Activated T-cell treated with anti-CD3 and anti-CD28 coated beads, Interleukin-2, amount 50 U/mL, for 72 hours (primary cell): Measurements from ENCODE around the gene ITSN1. TPM values are rescaled to one million over a fixed set of nuclear protein-coding genes. Genes with fewer than 3 reads are reported as not detected.

Experiments used
- ATAC-seq, 2 donors: fragments of 150-1000 bp; cut with Tn5 transposase; replicated peaks in 1 of 2; 2 replicates each; pipeline ENCODE4 v1.10.0; 2021; ENCODE audit warnings: moderate library complexity in 2 of 2, mild to moderate bottlenecking in 1 of 2
- DNase-seq, 2 donors: peaks; one replicate each; pipeline ENCODE4 v3.0.0; 2021 to 2022; ENCODE audit warnings: mixed read lengths in 1 of 2
- H3K27ac Mint-ChIP-seq: one replicate; pipeline ENCODE4 v1.8.0; 2022; ENCODE audit warnings: mild to moderate bottlenecking, moderate library complexity, mixed read lengths
- H3K27me3 Mint-ChIP-seq: one replicate; pipeline ENCODE4 v1.8.0; 2022; ENCODE audit warnings: low read depth, mixed read lengths
- H3K36me3 Mint-ChIP-seq, 2 donors: one replicate each; pipeline ENCODE4 v1.8.0; 2022; ENCODE audit warnings: mixed read lengths in 2 of 2, mild to moderate bottlenecking in 1 of 2; ENCODE audit not compliant: insufficient read depth in 2 of 2
- H3K4me1 Mint-ChIP-seq: one replicate; pipeline ENCODE4 v1.8.0; 2022; ENCODE audit warnings: low read depth, mixed read lengths
- H3K4me3 Mint-ChIP-seq, 2 donors: one replicate each; pipeline ENCODE4 v1.8.0; 2022; ENCODE audit warnings: mild to moderate bottlenecking in 2 of 2, mixed read lengths in 2 of 2, moderate library complexity in 2 of 2
- H3K9me3 Mint-ChIP-seq, 2 donors: one replicate each; pipeline ENCODE4 v1.8.0; 2022; ENCODE audit warnings: mixed read lengths in 2 of 2
- total RNA-seq, 2 donors: library from RNA; stranded (reverse); gene quantifications; one replicate each; pipeline ENCODE4 v1.2.3, GENCODE V29; 2022

ITSN1 gene
- total RNA-seq, 2 donors from 2014 or later = 2.6 to 4.5 TPM

DNA sequence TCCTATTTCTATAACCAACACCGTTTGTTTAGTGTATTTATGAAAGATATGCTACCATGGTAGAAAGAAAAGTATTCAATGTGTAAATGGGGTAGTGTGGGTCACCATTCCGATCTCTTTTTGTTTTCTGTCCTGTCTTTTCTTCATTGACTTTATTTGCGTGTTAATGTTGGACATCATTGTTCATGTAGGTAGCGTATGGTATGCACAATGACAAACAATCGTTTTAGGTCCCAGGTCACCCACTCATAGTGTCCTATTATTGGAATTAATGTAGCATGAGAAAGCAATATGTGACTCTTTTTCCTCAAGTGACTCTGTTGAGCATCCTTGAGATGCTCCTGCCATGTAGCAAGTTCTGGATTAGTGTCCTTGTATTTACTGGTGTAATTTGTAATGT is 247.9 kb downstream of the ITSN1 start:
- ATAC-seq (no peak), DNase-seq (no peak)
- peaks cover 9% of the 10 kb centered on the region for H3K4me1 Mint-ChIP-seq
- no peaks in the 10 kb centered on the region for H3K36me3 Mint-ChIP-seq
- no peak overlapping the region for H3K4me3 Mint-ChIP-seq
- H3K27ac Mint-ChIP-seq = no peak overlapping the region
- H3K27me3 Mint-ChIP-seq = no peaks in the 10 kb centered on the region
- H3K9me3 Mint-ChIP-seq = no peaks in the 10 kb centered on the region

- ATAC-seq = no peak
- H3K27me3 Mint-ChIP-seq = no peaks in the 10 kb centered on the region
- peaks cover 13% of the 10 kb centered on the region for H3K4me1 Mint-ChIP-seq
- no peak overlapping the region for H3K4me3 Mint-ChIP-seq
- H3K9me3 Mint-ChIP-seq = no peaks in the 10 kb centered on the region
- no peaks in the 10 kb centered on the region for H3K36me3 Mint-ChIP-seq
- no peak overlapping the region for H3K27ac Mint-ChIP-seq
- DNase-seq = no peak
Observed at GRCh38 chr21:33892853-33893252, 250.6 kb downstream of the ITSN1 start.

GRCh38 chr21:33893917-33894316 is 251.6 kb downstream of the ITSN1 start:
- H3K4me1 Mint-ChIP-seq = peaks cover 13% of the 10 kb centered on the region
- H3K9me3 Mint-ChIP-seq = no peaks in the 10 kb centered on the region
- H3K4me3 Mint-ChIP-seq = no peak overlapping the region
- H3K27ac Mint-ChIP-seq = no peak overlapping the region
- no peaks in the 10 kb centered on the region for H3K27me3 Mint-ChIP-seq
- DNase-seq = no peak
- H3K36me3 Mint-ChIP-seq = no peaks in the 10 kb centered on the region
- no peak for ATAC-seq

DNA sequence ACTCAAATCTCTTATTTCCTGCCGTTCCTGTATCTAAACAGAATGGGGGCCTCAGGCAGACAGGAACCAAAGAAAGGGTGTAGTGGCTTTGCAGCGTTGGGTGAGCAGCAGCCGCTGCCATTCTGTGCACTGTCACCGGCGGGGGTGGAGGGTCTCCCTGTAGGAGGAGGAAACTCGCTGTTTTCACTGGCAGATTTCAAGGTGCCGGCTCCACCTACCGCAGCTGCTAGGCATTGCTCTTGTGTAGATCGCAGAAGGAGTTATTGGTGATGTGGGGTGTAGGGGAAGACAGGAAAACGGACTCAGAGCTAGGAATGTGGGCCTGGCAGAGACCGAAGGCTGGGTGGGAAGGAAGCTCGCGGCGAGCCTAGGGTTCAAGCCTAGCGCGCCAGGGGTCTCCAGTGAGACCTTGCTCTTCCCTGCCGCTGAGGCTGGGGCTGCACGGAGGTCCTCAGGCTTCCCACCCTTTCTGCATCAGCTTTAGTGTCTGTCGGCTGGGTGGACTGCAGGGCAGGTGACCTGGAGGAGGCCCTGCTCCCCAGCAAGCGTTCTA is 252.5 kb downstream of the ITSN1 start:
- Mint-ChIP-seq H3K27ac (no peak overlapping the region), H3K4me3 (peak overlapping the region; percentile 65 to 85), H3K36me3 (no peaks in the 10 kb centered on the region), H3K4me1 (peaks cover 13% of the 10 kb centered on the region), H3K9me3 (no peaks in the 10 kb centered on the region), H3K27me3 (no peaks in the 10 kb centered on the region)
- DNase-seq = peak; percentile 70 to 75
- peak; percentile 94 to 97 for ATAC-seq

GRCh38 chr21:33895356-33895755 is 253.1 kb downstream of the ITSN1 start:
- Mint-ChIP-seq H3K36me3 (no peaks in the 10 kb centered on the region), H3K4me1 (peaks cover 13% of the 10 kb centered on the region), H3K9me3 (no peaks in the 10 kb centered on the region), H3K27me3 (no peaks in the 10 kb centered on the region), H3K27ac (no peak overlapping the region), H3K4me3 (peak overlapping the region; percentile 65 to 85)
- no peak for DNase-seq
- ATAC-seq = no peak

GRCh38 chr21:33896691-33897090 is 254.4 kb downstream of the ITSN1 start:
- Mint-ChIP-seq H3K27me3 (no peaks in the 10 kb centered on the region), H3K36me3 (peaks cover 0 to 1% of the 10 kb centered on the region in 2 donors), H3K9me3 (no peaks in the 10 kb centered on the region), H3K4me3 (no peak overlapping the region), H3K4me1 (peaks cover 18% of the 10 kb centered on the region), H3K27ac (no peak overlapping the region)
- ATAC-seq = no peak
- DNase-seq = no peak

- no peaks in the 10 kb centered on the region for H3K9me3 Mint-ChIP-seq
- ATAC-seq (no peak), DNase-seq (no peak)
- H3K4me3 Mint-ChIP-seq = no peak overlapping the region
- peaks cover 20% of the 10 kb centered on the region for H3K4me1 Mint-ChIP-seq
- no peaks in the 10 kb centered on the region for H3K27me3 Mint-ChIP-seq
- H3K27ac Mint-ChIP-seq = no peak overlapping the region
- peaks cover 0 to 2% of the 10 kb centered on the region in 2 donors for H3K36me3 Mint-ChIP-seq
Observed at GRCh38 chr21:33897098-33897497, 254.8 kb downstream of the ITSN1 start.

GRCh38 chr21:33897739-33898138 is 255.4 kb downstream of the ITSN1 start:
- peaks cover 20% of the 10 kb centered on the region for H3K4me1 Mint-ChIP-seq
- DNase-seq = no peak
- no peak overlapping the region for H3K4me3 Mint-ChIP-seq
- H3K27me3 Mint-ChIP-seq = no peaks in the 10 kb centered on the region
- no peak for ATAC-seq
- H3K36me3 Mint-ChIP-seq = peaks cover 0 to 2% of the 10 kb centered on the region in 2 donors
- no peaks in the 10 kb centered on the region for H3K9me3 Mint-ChIP-seq
- no peak overlapping the region for H3K27ac Mint-ChIP-seq

- peaks cover 20% of the 10 kb centered on the region for H3K4me1 Mint-ChIP-seq
- no peak overlapping the region for H3K27ac Mint-ChIP-seq
- DNase-seq (no peak), ATAC-seq (no peak)
- no peaks in the 10 kb centered on the region for H3K9me3 Mint-ChIP-seq
- H3K27me3 Mint-ChIP-seq = no peaks in the 10 kb centered on the region
- H3K36me3 Mint-ChIP-seq = peaks cover 0 to 6% of the 10 kb centered on the region in 2 donors
- H3K4me3 Mint-ChIP-seq = no peak overlapping the region
Observed at GRCh38 chr21:33898586-33898985, 256.3 kb downstream of the ITSN1 start.

- no peak overlapping the region for H3K27ac Mint-ChIP-seq
- DNase-seq (no peak), ATAC-seq (no peak)
- peaks cover 20% of the 10 kb centered on the region for H3K4me1 Mint-ChIP-seq
- no peak overlapping the region for H3K4me3 Mint-ChIP-seq
- no peaks in the 10 kb centered on the region for H3K9me3 Mint-ChIP-seq
- H3K27me3 Mint-ChIP-seq = no peaks in the 10 kb centered on the region
- H3K36me3 Mint-ChIP-seq = peaks cover 0 to 6% of the 10 kb centered on the region in 2 donors
Observed at GRCh38 chr21:33899199-33899598, 256.9 kb downstream of the ITSN1 start.

DNA sequence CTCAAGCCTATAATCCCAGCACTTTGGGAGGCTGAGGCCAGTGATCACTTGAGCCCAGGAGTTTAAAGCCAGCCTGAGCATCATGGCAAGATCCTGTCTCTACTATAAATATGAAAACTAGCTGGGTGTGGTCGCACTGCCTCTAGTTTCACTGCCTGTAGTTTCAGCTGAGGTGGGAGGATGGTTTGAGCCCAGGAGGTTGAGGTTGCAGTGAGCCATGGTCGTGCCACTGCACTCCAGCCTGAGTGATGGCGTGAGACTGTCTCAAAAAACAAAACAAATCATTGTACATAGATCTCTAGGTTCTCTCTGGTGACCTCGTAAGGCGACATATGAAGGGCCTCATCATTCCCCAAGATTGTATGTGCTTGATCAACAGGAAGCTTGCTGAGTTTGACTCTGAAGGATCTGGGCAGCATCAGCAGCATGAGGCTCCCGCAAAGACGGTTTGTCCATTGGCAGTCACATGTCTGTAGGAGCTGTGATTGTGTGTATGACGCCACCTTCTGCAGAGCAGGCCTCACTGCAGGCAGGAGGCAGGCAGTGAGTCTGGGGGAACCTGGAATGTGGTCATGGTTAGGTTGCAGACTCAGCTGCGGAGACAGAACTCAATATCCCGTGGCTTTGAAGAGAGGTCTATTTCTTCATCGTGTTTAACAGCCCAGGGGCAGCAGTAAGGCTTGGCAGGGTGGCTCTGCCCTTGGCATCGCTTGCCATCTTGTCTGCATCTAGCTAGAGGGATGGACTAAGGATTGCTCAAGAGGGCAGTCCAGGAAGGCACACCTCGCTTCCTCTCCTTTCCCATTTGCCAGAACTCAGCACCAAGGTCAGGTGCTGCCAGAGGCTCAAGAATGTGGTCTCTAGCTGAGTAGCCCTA is 259.3 kb downstream of the ITSN1 start:
- H3K27me3 Mint-ChIP-seq = no peaks in the 10 kb centered on the region
- no peak overlapping the region for H3K27ac Mint-ChIP-seq
- H3K4me3 Mint-ChIP-seq = no peak overlapping the region
- no peaks in the 10 kb centered on the region for H3K9me3 Mint-ChIP-seq
- DNase-seq = no peak
- H3K36me3 Mint-ChIP-seq = peaks cover 2 to 18% of the 10 kb centered on the region in 2 donors
- H3K4me1 Mint-ChIP-seq = peaks cover 7% of the 10 kb centered on the region
- ATAC-seq = peak in 1 of 2 donors; percentile 64

DNA sequence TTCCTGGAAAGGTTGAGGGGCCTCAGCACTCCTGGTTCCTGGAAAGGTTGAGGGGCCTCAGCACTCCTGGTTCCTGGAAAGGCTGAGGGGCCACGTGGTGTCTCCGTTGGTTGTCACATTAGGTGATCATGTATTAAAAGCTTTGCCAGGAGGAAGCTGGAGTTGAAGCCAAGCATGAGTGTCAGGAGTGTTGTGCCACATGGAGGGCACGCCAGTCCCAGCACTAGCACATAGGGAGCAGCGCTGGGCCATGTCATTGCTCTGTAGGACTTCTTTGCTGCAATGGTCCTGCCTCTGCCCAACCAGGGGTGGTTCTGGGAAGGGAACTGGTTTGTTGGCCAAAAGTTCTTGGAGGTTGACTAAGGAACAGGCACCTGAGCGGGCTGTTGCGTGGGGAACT is 260.0 kb downstream of the ITSN1 start:
- ATAC-seq (no peak), DNase-seq (no peak)
- Mint-ChIP-seq H3K36me3 (peaks cover 7 to 25% of the 10 kb centered on the region in 2 donors), H3K27ac (no peak overlapping the region), H3K27me3 (no peaks in the 10 kb centered on the region), H3K4me3 (no peak overlapping the region), H3K9me3 (no peaks in the 10 kb centered on the region), H3K4me1 (peaks cover 7% of the 10 kb centered on the region)

GRCh38 chr21:33904041-33904440 is 261.7 kb downstream of the ITSN1 start:
- Mint-ChIP-seq H3K36me3 (peaks cover 11 to 37% of the 10 kb centered on the region in 2 donors), H3K4me3 (no peak overlapping the region), H3K4me1 (peaks cover 16% of the 10 kb centered on the region), H3K27me3 (no peaks in the 10 kb centered on the region), H3K9me3 (no peaks in the 10 kb centered on the region), H3K27ac (no peak overlapping the region)
- ATAC-seq (no peak), DNase-seq (no peak)
